Measurements from ENCODE around the gene CBX4.

- TF ChIP-seq CTCF (conservative IDR thresholded peaks at IDR 0.05; ENCODE audit: low read depth, low read length) (no peak), ELK1 (IDR thresholded peaks at IDR 0.05; ENCODE audit: borderline replicate concordance, low read depth, low read length) (no peak), RAD21 (IDR thresholded peaks at IDR 0.05; ENCODE audit: low read length) (no peak), CEBPB (IDR thresholded peaks at IDR 0.05; ENCODE audit: low read depth, low read length) (no peak)
These were observed 6.3 kb upstream of the CBX4 start for GRCh38 chr17:79845601-79845949.

All from IMR-90 (cell line).